ENCODE data around the gene FAM181B. TPM values are rescaled to one million over a fixed set of nuclear protein-coding genes. Genes with fewer than 3 reads are reported as not detected.

The FAM181B gene
- polyA plus RNA-seq: 5.9 TPM
- long read RNA-seq, donor 1, transcript FAM181B-201 (1 exons, 3,924 nt): major isoform, 8 of 8 reads
- long read RNA-seq, donor 1, partial matches to known transcripts: 0 of 8 reads
- long read RNA-seq, donor 1, other reads (novel, unspliced or antisense): 0 of 8 reads
- long read RNA-seq, donor 2, transcript FAM181B-201 (1 exons, 3,924 nt): major isoform, 10 of 10 reads
- long read RNA-seq, donor 2, partial matches to known transcripts: 0 of 10 reads
- long read RNA-seq, donor 2, other reads (novel, unspliced or antisense): 0 of 10 reads
- long read RNA-seq, donor 3: 0 reads
- long read RNA-seq, donor 4, partial matches to known transcripts: 0 of 2 reads
- long read RNA-seq, donor 4, other reads (novel, unspliced or antisense): 0 of 2 reads
- long read RNA-seq, donor 5, partial matches to known transcripts: 0 of 1 reads
- long read RNA-seq, donor 5, other reads (novel, unspliced or antisense): 0 of 1 reads
- long read RNA-seq, donor 6, transcript FAM181B-201 (1 exons, 3,924 nt): major isoform, 11 of 11 reads
- long read RNA-seq, donor 6, partial matches to known transcripts: 0 of 11 reads
- long read RNA-seq, donor 6, other reads (novel, unspliced or antisense): 0 of 11 reads
- long read RNA-seq, donor 7, partial matches to known transcripts: 0 of 2 reads
- long read RNA-seq, donor 7, other reads (novel, unspliced or antisense): 0 of 2 reads
- long read RNA-seq, donor 8, transcript FAM181B-201 (1 exons, 3,924 nt): major isoform, 14 of 14 reads
- long read RNA-seq, donor 8, partial matches to known transcripts: 0 of 14 reads
- long read RNA-seq, donor 8, other reads (novel, unspliced or antisense): 0 of 14 reads
- long read RNA-seq, donor 9, transcript FAM181B-201 (1 exons, 3,924 nt): major isoform, 9 of 9 reads
- long read RNA-seq, donor 9, partial matches to known transcripts: 0 of 9 reads
- long read RNA-seq, donor 9, other reads (novel, unspliced or antisense): 0 of 9 reads
- long read RNA-seq, donor 10, transcript FAM181B-201 (1 exons, 3,924 nt): major isoform, 12 of 12 reads
- long read RNA-seq, donor 10, partial matches to known transcripts: 0 of 12 reads
- long read RNA-seq, donor 10, other reads (novel, unspliced or antisense): 0 of 12 reads
- long read RNA-seq, donor 11, transcript FAM181B-201 (1 exons, 3,924 nt): major isoform, 9 of 9 reads
- long read RNA-seq, donor 11, partial matches to known transcripts: 0 of 9 reads
- long read RNA-seq, donor 11, other reads (novel, unspliced or antisense): 0 of 9 reads

GRCh38 chr11:82733444-82734119, at the start of gene FAM181B:
TSS of gene FAM181B (minus strand) at chr11:82733864. CDS start at chr11:82733729, 135 bp downstream.
- Histone ChIP-seq H3K27ac (ENCODE audit: low read length) (no peak within 1 kb of the TSS), H3K9me3 (ENCODE audit: control insufficient read depth, low read depth, low read length) (peaks cover 3% of the 10 kb centered on the region), H3K4me3 (ENCODE audit: low read length) (peak within 1 kb of the TSS; percentile 58), H3K36me3 (ENCODE audit: control insufficient read depth, insufficient read depth, low read length) (no peaks in the 10 kb centered on the region), H3K4me1 (ENCODE audit: control insufficient read depth, insufficient read depth, low read length) (no peaks in the 10 kb centered on the region), H3K27me3 (ENCODE audit: control insufficient read depth, insufficient read depth, low read length) (peaks cover 47% of the 10 kb centered on the region)
- DNase-seq: peak; percentile 40 to 77
- WGBS (ENCODE audit: insufficient coverage, low lambda C conversion rate): no CpG with 5 or more reads among the region's 67 CpGs

GRCh38 chr11:82782825-82783374, 49.2 kb upstream of the FAM181B start:
- no peak overlapping the region for H3K27ac ChIP-seq (ENCODE audit: low read length)
- no peak for DNase-seq
- H3K4me1 ChIP-seq (ENCODE audit: control insufficient read depth, insufficient read depth, low read length): no peaks in the 10 kb centered on the region
- H3K4me3 ChIP-seq (ENCODE audit: low read length): no peak overlapping the region
- no peaks in the 10 kb centered on the region for H3K36me3 ChIP-seq (ENCODE audit: control insufficient read depth, insufficient read depth, low read length)
- WGBS (ENCODE audit: insufficient coverage, low lambda C conversion rate): no CpG with 5 or more reads among the region's 1 CpG
- no peaks in the 10 kb centered on the region for H3K27me3 ChIP-seq (ENCODE audit: control insufficient read depth, insufficient read depth, low read length)
- no peaks in the 10 kb centered on the region for H3K9me3 ChIP-seq (ENCODE audit: control insufficient read depth, low read depth, low read length)

- no peak for DNase-seq
Measured at GRCh38 chr11:82778776-82779175, 45.1 kb upstream of the FAM181B start.

GRCh38 chr11:82776377-82776776, 42.7 kb upstream of the FAM181B start:
- no peak overlapping the region for H3K27ac ChIP-seq (ENCODE audit: low read length)
- H3K4me1 ChIP-seq (ENCODE audit: control insufficient read depth, insufficient read depth, low read length): no peaks in the 10 kb centered on the region
- H3K27me3 ChIP-seq (ENCODE audit: control insufficient read depth, insufficient read depth, low read length): no peaks in the 10 kb centered on the region
- no peaks in the 10 kb centered on the region for H3K36me3 ChIP-seq (ENCODE audit: control insufficient read depth, insufficient read depth, low read length)
- no peak overlapping the region for H3K4me3 ChIP-seq (ENCODE audit: low read length)
- no peaks in the 10 kb centered on the region for H3K9me3 ChIP-seq (ENCODE audit: control insufficient read depth, low read depth, low read length)
- no peak for DNase-seq
- WGBS (ENCODE audit: insufficient coverage, low lambda C conversion rate): no CpG with 5 or more reads among the region's 2 CpGs

More at GRCh38 chr11:82778776-82779175, 45.1 kb upstream of the FAM181B start:
- H3K27ac ChIP-seq (ENCODE audit: low read length): no peak overlapping the region
- no peaks in the 10 kb centered on the region for H3K9me3 ChIP-seq (ENCODE audit: control insufficient read depth, low read depth, low read length)
- H3K27me3 ChIP-seq (ENCODE audit: control insufficient read depth, insufficient read depth, low read length): no peaks in the 10 kb centered on the region
- no peaks in the 10 kb centered on the region for H3K4me1 ChIP-seq (ENCODE audit: control insufficient read depth, insufficient read depth, low read length)
- WGBS (ENCODE audit: insufficient coverage, low lambda C conversion rate): no CpG with 5 or more reads among the region's 1 CpG
- H3K4me3 ChIP-seq (ENCODE audit: low read length): no peak overlapping the region
- H3K36me3 ChIP-seq (ENCODE audit: control insufficient read depth, insufficient read depth, low read length): no peaks in the 10 kb centered on the region

GRCh38 chr11:82775736-82776346, 42.2 kb upstream of the FAM181B start:
- WGBS (ENCODE audit: insufficient coverage, low lambda C conversion rate): no CpG with 5 or more reads among the region's 3 CpGs
- peak in 1 of 2 donors; percentile 21 for DNase-seq
- H3K36me3 ChIP-seq (ENCODE audit: control insufficient read depth, insufficient read depth, low read length): no peaks in the 10 kb centered on the region
- H3K4me1 ChIP-seq (ENCODE audit: control insufficient read depth, insufficient read depth, low read length): no peaks in the 10 kb centered on the region
- H3K4me3 ChIP-seq (ENCODE audit: low read length): no peak overlapping the region
- H3K27ac ChIP-seq (ENCODE audit: low read length): no peak overlapping the region
- H3K9me3 ChIP-seq (ENCODE audit: control insufficient read depth, low read depth, low read length): no peaks in the 10 kb centered on the region
- no peaks in the 10 kb centered on the region for H3K27me3 ChIP-seq (ENCODE audit: control insufficient read depth, insufficient read depth, low read length)

- no peaks in the 10 kb centered on the region for H3K27me3 ChIP-seq (ENCODE audit: control insufficient read depth, insufficient read depth, low read length)
- DNase-seq: no peak
- no peaks in the 10 kb centered on the region for H3K4me1 ChIP-seq (ENCODE audit: control insufficient read depth, insufficient read depth, low read length)
- 100% methylated on average over 1 of the region's 1 CpG for WGBS (ENCODE audit: insufficient coverage, low lambda C conversion rate)
- no peaks in the 10 kb centered on the region for H3K36me3 ChIP-seq (ENCODE audit: control insufficient read depth, insufficient read depth, low read length)
- no peaks in the 10 kb centered on the region for H3K9me3 ChIP-seq (ENCODE audit: control insufficient read depth, low read depth, low read length)
- no peak overlapping the region for H3K4me3 ChIP-seq (ENCODE audit: low read length)
- H3K27ac ChIP-seq (ENCODE audit: low read length): no peak overlapping the region
Measured at GRCh38 chr11:82775218-82775617, 41.6 kb upstream of the FAM181B start.

- DNase-seq: no peak
- 89% methylated on average over 3 of the region's 4 CpGs for WGBS (ENCODE audit: insufficient coverage, low lambda C conversion rate)
Measured at GRCh38 chr11:82771781-82772180, 38.1 kb upstream of the FAM181B start.

GRCh38 chr11:82767123-82767522, 33.5 kb upstream of the FAM181B start:
- H3K36me3 ChIP-seq (ENCODE audit: control insufficient read depth, insufficient read depth, low read length): no peaks in the 10 kb centered on the region
- WGBS (ENCODE audit: insufficient coverage, low lambda C conversion rate): no CpG with 5 or more reads among the region's 1 CpG
- DNase-seq: no peak

More at GRCh38 chr11:82771781-82772180, 38.1 kb upstream of the FAM181B start:
- H3K36me3 ChIP-seq (ENCODE audit: control insufficient read depth, insufficient read depth, low read length): no peaks in the 10 kb centered on the region
- H3K9me3 ChIP-seq (ENCODE audit: control insufficient read depth, low read depth, low read length): no peaks in the 10 kb centered on the region
- H3K4me3 ChIP-seq (ENCODE audit: low read length): no peak overlapping the region
- no peak overlapping the region for H3K27ac ChIP-seq (ENCODE audit: low read length)
- no peaks in the 10 kb centered on the region for H3K4me1 ChIP-seq (ENCODE audit: control insufficient read depth, insufficient read depth, low read length)
- no peaks in the 10 kb centered on the region for H3K27me3 ChIP-seq (ENCODE audit: control insufficient read depth, insufficient read depth, low read length)

GRCh38 chr11:82765466-82766034, 31.9 kb upstream of the FAM181B start:
- H3K4me1 ChIP-seq (ENCODE audit: control insufficient read depth, insufficient read depth, low read length): no peaks in the 10 kb centered on the region
- 91% methylated on average over 3 of the region's 11 CpGs for WGBS (ENCODE audit: insufficient coverage, low lambda C conversion rate)
- H3K4me3 ChIP-seq (ENCODE audit: low read length): no peak overlapping the region
- no peak overlapping the region for H3K27ac ChIP-seq (ENCODE audit: low read length)
- H3K9me3 ChIP-seq (ENCODE audit: control insufficient read depth, low read depth, low read length): no peaks in the 10 kb centered on the region
- H3K27me3 ChIP-seq (ENCODE audit: control insufficient read depth, insufficient read depth, low read length): no peaks in the 10 kb centered on the region
- H3K36me3 ChIP-seq (ENCODE audit: control insufficient read depth, insufficient read depth, low read length): no peaks in the 10 kb centered on the region
- no peak for DNase-seq

More at GRCh38 chr11:82767123-82767522, 33.5 kb upstream of the FAM181B start:
- H3K27ac ChIP-seq (ENCODE audit: low read length): no peak overlapping the region
- H3K4me1 ChIP-seq (ENCODE audit: control insufficient read depth, insufficient read depth, low read length): no peaks in the 10 kb centered on the region
- no peaks in the 10 kb centered on the region for H3K9me3 ChIP-seq (ENCODE audit: control insufficient read depth, low read depth, low read length)
- H3K27me3 ChIP-seq (ENCODE audit: control insufficient read depth, insufficient read depth, low read length): no peaks in the 10 kb centered on the region
- H3K4me3 ChIP-seq (ENCODE audit: low read length): no peak overlapping the region
